HCT116 (cell line): ENCODE results near the gene HLA-DRB1.

Experiments
- CTCF ChIP-seq, 3 experiments: fragments of 200-600 bp in 1 of 3; sonication (generic) in 1 of 3; IDR thresholded peaks in 2 of 3; conservative IDR thresholded peaks in 1 of 3; 2 replicates each; pipeline ENCODE4 v1.5.1; 2012 to 2017; ENCODE audit warnings: low read depth in 2 of 3, low read length in 2 of 3, antibody characterized with exemption in 1 of 3, borderline replicate concordance in 1 of 3, control low read depth in 1 of 3, mild to moderate bottlenecking in 1 of 3, mixed read lengths in 1 of 3, mixed run types in 1 of 3, moderate library complexity in 1 of 3; ENCODE audit not compliant: insufficient read depth in 1 of 3
- ELF1 ChIP-seq: IDR thresholded peaks from 2 replicates; pipeline ENCODE4 v1.6.1; 2012; ENCODE audit warnings: low read depth, borderline replicate concordance
- EZH2 ChIP-seq: fragments of 200-600 bp; sonication (generic); IDR thresholded peaks from 2 replicates; pipeline ENCODE4 v1.6.1; 2017; ENCODE audit warnings: antibody characterized with exemption, mixed run types
- JUND ChIP-seq: IDR thresholded peaks from 2 replicates; pipeline ENCODE4 v1.6.1; 2012
- MAX ChIP-seq: IDR thresholded peaks from 2 replicates; pipeline ENCODE4 v1.6.1; 2012
- POLR2A ChIP-seq: IDR thresholded peaks from 2 replicates; pipeline ENCODE4 v1.7.0; 2011; ENCODE audit warnings: borderline replicate concordance; ENCODE audit not compliant: insufficient read depth, insufficient read length; ENCODE audit errors: extremely low read depth
- POLR2AphosphoS5 ChIP-seq: IDR thresholded peaks from 2 replicates; pipeline ENCODE4 v1.6.1; 2011; ENCODE audit warnings: mild to moderate bottlenecking, low read depth, low read length, moderate library complexity
- REST ChIP-seq: IDR thresholded peaks from 2 replicates; pipeline ENCODE4 v1.6.1; 2012; ENCODE audit warnings: low read depth
- SRF ChIP-seq: IDR thresholded peaks from 2 replicates; pipeline ENCODE4 v1.6.1; 2012; ENCODE audit warnings: low read depth
- TCF7L2 ChIP-seq: IDR thresholded peaks from 2 replicates; pipeline ENCODE4 v1.7.0; 2011; ENCODE audit warnings: borderline replicate concordance, inconsistent platforms; ENCODE audit not compliant: insufficient read depth, insufficient read length; ENCODE audit errors: extremely low read depth
- YY1 ChIP-seq: IDR thresholded peaks from 2 replicates; pipeline ENCODE4 v1.6.1; 2011; ENCODE audit warnings: low read length, low read depth, moderate library complexity, mild to moderate bottlenecking; ENCODE audit not compliant: insufficient replicate concordance; ENCODE audit errors: extremely low read depth
- ZFX ChIP-seq: fragments of 450-650 bp; IDR thresholded peaks from 2 replicates; pipeline ENCODE4 v1.6.1; 2017

- TF ChIP-seq EZH2 (no peak), JUND (no peak), POLR2AphosphoS5 (no peak), SRF (no peak), CTCF (IDR thresholded peaks at IDR 0.05 in 2 of 3, conservative IDR thresholded peaks at IDR 0.05 in 1 of 3; ENCODE audit: borderline replicate concordance in 1 of 3, insufficient read depth in 1 of 3, low read depth in 2 of 3, low read length in 2 of 3) (no peak), ELF1 (no peak), ZFX (no peak), TCF7L2 (no peak), POLR2A (no peak), REST (no peak), MAX (no peak), YY1 (no peak)
These were observed 20.3 kb upstream of the HLA-DRB1 start for GRCh38 chr6:32609731-32610640.
